Measurements from ENCODE around the gene CDH24. TPM values are rescaled to one million over a fixed set of nuclear protein-coding genes. Genes with fewer than 3 reads are reported as not detected.

CDH24 gene
- total RNA-seq, 1 experiment from 2014 or later, result 17.9 TPM

DNA sequence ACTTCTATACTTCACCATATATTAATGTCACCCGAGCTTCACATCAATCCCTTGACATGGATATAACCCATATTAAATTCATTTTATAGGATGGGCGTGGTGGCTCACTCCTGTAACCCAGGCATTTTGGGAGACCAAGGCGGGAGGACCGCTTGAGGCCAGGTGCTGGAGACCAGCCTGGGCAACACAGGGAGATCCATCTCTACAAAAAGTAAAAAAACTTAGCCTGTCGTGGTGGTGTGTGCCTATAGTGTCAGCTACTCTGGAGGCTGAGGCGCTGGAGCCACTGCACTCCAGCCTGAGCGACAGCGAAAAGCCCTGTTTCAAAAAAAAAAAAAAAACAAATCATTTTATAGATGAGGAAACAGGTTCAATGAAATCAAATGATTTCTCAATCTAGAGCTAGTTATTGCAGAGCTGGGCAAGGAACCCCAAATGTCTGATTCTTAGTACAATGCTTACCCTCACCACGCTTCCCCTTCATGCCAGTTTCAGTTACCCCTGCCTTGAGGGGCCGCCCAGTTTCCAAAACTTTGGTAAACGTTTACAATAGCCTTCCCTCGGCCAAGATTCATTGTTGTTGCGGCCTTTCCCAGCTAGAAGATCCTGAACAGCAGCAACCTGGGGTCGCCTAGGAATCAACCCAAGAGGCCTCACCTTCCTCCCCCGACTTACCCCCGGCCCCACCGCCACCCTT lies 23.4 kb downstream of the CDH24 start:
- TF ChIP-seq, protein P1, sequence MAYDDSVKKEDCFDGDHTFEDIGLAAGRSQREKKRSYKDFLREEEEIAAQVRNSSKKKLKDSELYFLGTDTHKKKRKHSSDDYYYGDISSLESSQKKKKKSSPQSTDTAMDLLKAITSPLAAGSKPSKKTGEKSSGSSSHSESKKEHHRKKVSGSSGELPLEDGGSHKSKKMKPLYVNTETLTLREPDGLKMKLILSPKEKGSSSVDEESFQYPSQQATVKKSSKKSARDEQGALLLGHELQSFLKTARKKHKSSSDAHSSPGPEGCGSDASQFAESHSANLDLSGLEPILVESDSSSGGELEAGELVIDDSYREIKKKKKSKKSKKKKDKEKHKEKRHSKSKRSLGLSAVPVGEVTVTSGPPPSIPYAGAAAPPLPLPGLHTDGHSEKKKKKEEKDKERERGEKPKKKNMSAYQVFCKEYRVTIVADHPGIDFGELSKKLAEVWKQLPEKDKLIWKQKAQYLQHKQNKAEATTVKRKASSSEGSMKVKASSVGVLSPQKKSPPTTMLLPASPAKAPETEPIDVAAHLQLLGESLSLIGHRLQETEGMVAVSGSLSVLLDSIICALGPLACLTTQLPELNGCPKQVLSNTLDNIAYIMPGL (CRISPR knock-in tag; IDR thresholded peaks at IDR 0.05), result no peak
- TF ChIP-seq ZNF423 (CRISPR knock-in tag; IDR thresholded peaks at IDR 0.05), result no peak
- no peak for TF ChIP-seq USF2 (CRISPR knock-in tag; IDR thresholded peaks at IDR 0.05)
- no peak for TF ChIP-seq ZNF121 (CRISPR knock-in tag; IDR thresholded peaks at IDR 0.05)
- no peak for TF ChIP-seq ZNF512 (CRISPR knock-in tag; IDR thresholded peaks at IDR 0.05; ENCODE audit: borderline replicate concordance)
- TF ChIP-seq NFATC4 (CRISPR knock-in tag; IDR thresholded peaks at IDR 0.05), result no peak
- no peak for TF ChIP-seq ATF1 (CRISPR knock-in tag; IDR thresholded peaks at IDR 0.05)
- TF ChIP-seq TP53 (CRISPR knock-in tag; IDR thresholded peaks at IDR 0.05), result no peak
- TF ChIP-seq SMAD4 (CRISPR knock-in tag; IDR thresholded peaks at IDR 0.05), result no peak
- no peak for TF ChIP-seq ATF6 (CRISPR knock-in tag; IDR thresholded peaks at IDR 0.05)
- no peak for TF ChIP-seq NR3C1 (CRISPR knock-in tag; conservative IDR thresholded peaks at IDR 0.05; ENCODE audit: low read depth)
- TF ChIP-seq, protein P2, sequence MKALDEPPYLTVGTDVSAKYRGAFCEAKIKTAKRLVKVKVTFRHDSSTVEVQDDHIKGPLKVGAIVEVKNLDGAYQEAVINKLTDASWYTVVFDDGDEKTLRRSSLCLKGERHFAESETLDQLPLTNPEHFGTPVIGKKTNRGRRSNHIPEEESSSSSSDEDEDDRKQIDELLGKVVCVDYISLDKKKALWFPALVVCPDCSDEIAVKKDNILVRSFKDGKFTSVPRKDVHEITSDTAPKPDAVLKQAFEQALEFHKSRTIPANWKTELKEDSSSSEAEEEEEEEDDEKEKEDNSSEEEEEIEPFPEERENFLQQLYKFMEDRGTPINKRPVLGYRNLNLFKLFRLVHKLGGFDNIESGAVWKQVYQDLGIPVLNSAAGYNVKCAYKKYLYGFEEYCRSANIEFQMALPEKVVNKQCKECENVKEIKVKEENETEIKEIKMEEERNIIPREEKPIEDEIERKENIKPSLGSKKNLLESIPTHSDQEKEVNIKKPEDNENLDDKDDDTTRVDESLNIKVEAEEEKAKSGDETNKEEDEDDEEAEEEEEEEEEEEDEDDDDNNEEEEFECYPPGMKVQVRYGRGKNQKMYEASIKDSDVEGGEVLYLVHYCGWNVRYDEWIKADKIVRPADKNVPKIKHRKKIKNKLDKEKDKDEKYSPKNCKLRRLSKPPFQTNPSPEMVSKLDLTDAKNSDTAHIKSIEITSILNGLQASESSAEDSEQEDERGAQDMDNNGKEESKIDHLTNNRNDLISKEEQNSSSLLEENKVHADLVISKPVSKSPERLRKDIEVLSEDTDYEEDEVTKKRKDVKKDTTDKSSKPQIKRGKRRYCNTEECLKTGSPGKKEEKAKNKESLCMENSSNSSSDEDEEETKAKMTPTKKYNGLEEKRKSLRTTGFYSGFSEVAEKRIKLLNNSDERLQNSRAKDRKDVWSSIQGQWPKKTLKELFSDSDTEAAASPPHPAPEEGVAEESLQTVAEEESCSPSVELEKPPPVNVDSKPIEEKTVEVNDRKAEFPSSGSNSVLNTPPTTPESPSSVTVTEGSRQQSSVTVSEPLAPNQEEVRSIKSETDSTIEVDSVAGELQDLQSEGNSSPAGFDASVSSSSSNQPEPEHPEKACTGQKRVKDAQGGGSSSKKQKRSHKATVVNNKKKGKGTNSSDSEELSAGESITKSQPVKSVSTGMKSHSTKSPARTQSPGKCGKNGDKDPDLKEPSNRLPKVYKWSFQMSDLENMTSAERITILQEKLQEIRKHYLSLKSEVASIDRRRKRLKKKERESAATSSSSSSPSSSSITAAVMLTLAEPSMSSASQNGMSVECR (CRISPR knock-in tag; IDR thresholded peaks at IDR 0.05; ENCODE audit: borderline replicate concordance), result no peak
- TF ChIP-seq ZNF232 (CRISPR knock-in tag; IDR thresholded peaks at IDR 0.05), result no peak
- no peak for TF ChIP-seq IRF2 (CRISPR knock-in tag; IDR thresholded peaks at IDR 0.05; ENCODE audit: borderline replicate concordance, low read depth)
- no peak for TF ChIP-seq ZNF219 (CRISPR knock-in tag; IDR thresholded peaks at IDR 0.05; ENCODE audit: borderline replicate concordance)
- TF ChIP-seq, protein P3, sequence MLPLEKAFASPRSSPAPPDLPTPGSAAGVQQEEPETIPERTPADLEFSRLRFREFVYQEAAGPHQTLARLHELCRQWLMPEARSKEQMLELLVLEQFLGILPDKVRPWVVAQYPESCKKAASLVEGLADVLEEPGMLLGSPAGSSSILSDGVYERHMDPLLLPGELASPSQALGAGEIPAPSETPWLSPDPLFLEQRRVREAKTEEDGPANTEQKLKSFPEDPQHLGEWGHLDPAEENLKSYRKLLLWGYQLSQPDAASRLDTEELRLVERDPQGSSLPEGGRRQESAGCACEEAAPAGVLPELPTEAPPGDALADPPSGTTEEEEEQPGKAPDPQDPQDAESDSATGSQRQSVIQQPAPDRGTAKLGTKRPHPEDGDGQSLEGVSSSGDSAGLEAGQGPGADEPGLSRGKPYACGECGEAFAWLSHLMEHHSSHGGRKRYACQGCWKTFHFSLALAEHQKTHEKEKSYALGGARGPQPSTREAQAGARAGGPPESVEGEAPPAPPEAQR (CRISPR knock-in tag; IDR thresholded peaks at IDR 0.05), result no peak
- ChIA-PET CTCF (interaction anchor here (0.5 to 1.4 kb wide), 5 partner anchors 18 to 215 kb away, joined by 3 to 9 read pairs (median 4); no protein-coding TSS in a partner anchor), POLR2A (interaction anchor here (1.4 to 2.0 kb wide), 2 partner anchors 24 to 52 kb away, joined by 3 to 4 read pairs; partner anchors contain the start of gene AJUBA)
- Mint-ChIP-seq H3K9me3 (no peaks in the 10 kb centered on the region), H3K4me3 (peak overlapping the region; percentile 96), H3K27ac (peak overlapping the region; percentile 100), H3K36me3 (peaks cover 40% of the 10 kb centered on the region), H3K4me1 (peaks cover 18% of the 10 kb centered on the region), H3K27me3 (ENCODE audit: low read depth) (no peaks in the 10 kb centered on the region)
- DNase-seq (ENCODE audit: low spot score), result no peak
- ATAC-seq, result no peak

Measured in WTC11 (cell line).